GOT3 (cell line): ENCODE data around the gene FCHO2.
A peak's percentile ranks its signal among the peaks of the same experiment; 100 is the strongest.
"Not testable (repeated sequence)": the region's sequence is repeated elsewhere in the genome, so short reads cannot be mapped to it uniquely, and the experiment has no call there.

ENCODE experiments used
- DNase-seq: peaks from one replicate; lab custom pipeline; 2025; ENCODE audit warnings: mixed read lengths; lab: John Stamatoyannopoulos, UW

The FCHO2 gene

GRCh38 chr5:72955768-72956323 lies at the start of gene FCHO2:
Gene FCHO2 (plus strand): TSS chr5:72956041. CDS start chr5:72956097, 56 bp downstream.
- peak; percentile 94 for DNase-seq

GRCh38 chr5:72906806-72907205 lies 49.0 kb upstream of the FCHO2 start:
- DNase-seq: no peak

- DNase-seq: no peak
Observed at GRCh38 chr5:72908664-72909063, 47.2 kb upstream of the FCHO2 start.

GRCh38 chr5:72917371-72917776 lies 38.5 kb upstream of the FCHO2 start:
- DNase-seq: no peak

GRCh38 chr5:72920690-72921502 lies 34.9 kb upstream of the FCHO2 start:
- DNase-seq: no peak

GRCh38 chr5:72921886-72922285 lies 34.0 kb upstream of the FCHO2 start:
- no peak for DNase-seq

GRCh38 chr5:72922422-72922821 lies 33.4 kb upstream of the FCHO2 start:
- DNase-seq: no peak

GRCh38 chr5:72925336-72926010 lies 30.4 kb upstream of the FCHO2 start:
- DNase-seq: no peak

- not testable (repeated sequence) for DNase-seq
Observed at GRCh38 chr5:72932686-72933085, 23.2 kb upstream of the FCHO2 start.

GRCh38 chr5:72934953-72935725 lies 20.7 kb upstream of the FCHO2 start:
- not testable (repeated sequence) for DNase-seq

- no peak for DNase-seq
Observed at GRCh38 chr5:72936893-72937292, 18.9 kb upstream of the FCHO2 start.

- no peak for DNase-seq
Observed at GRCh38 chr5:72937517-72938061, 18.3 kb upstream of the FCHO2 start.

- no peak for DNase-seq
Observed at GRCh38 chr5:72938206-72938605, 17.6 kb upstream of the FCHO2 start.

GRCh38 chr5:72940082-72940481 lies 15.8 kb upstream of the FCHO2 start:
- no peak for DNase-seq

- DNase-seq: no peak
Observed at GRCh38 chr5:72943307-72943706, 12.5 kb upstream of the FCHO2 start.

GRCh38 chr5:72947498-72947897 lies 8.3 kb upstream of the FCHO2 start:
- no peak for DNase-seq

- no peak for DNase-seq
Observed at GRCh38 chr5:72949481-72949880, 6.4 kb upstream of the FCHO2 start.

GRCh38 chr5:72951671-72952468 lies 4.0 kb upstream of the FCHO2 start:
- DNase-seq: no peak

GRCh38 chr5:72954389-72954788 lies 1.5 kb upstream of the FCHO2 start:
- no peak for DNase-seq

- no peak for DNase-seq
Observed at GRCh38 chr5:72955143-72955767, 586 bp upstream of the FCHO2 start.
